Activated naive CD4-positive, alpha-beta T cell treated with anti-CD3 and anti-CD28 coated beads, Interleukin-2, amount 10 ng/mL, durations not matched to agents 7 days and 5 days (primary cell): ENCODE measurements around the gene MCC.

Source experiments
- CTCF ChIA-PET: fragments of 350-600 bp; sonication (Branson Sonifier 250); formaldehyde crosslinking; loops from one replicate; lab custom pipeline; 2021; ENCODE audit warnings: antibody characterized with exemption; lab: Charles Lee
- DNase-seq: peaks from one replicate; pipeline ENCODE4 v3.0.0-alpha.2; 2020
- H3K27ac Mint-ChIP-seq: one replicate; pipeline ENCODE4 v1.8.0; 2021; ENCODE audit warnings: mild to moderate bottlenecking, moderate library complexity, mixed read lengths
- H3K27me3 Mint-ChIP-seq: one replicate; pipeline ENCODE4 v1.8.0; 2021; ENCODE audit warnings: mild to moderate bottlenecking, mixed read lengths
- H3K36me3 Mint-ChIP-seq: one replicate; pipeline ENCODE4 v1.8.0; 2021; ENCODE audit warnings: mixed read lengths
- H3K4me1 Mint-ChIP-seq: one replicate; pipeline ENCODE4 v1.8.0; 2021; ENCODE audit warnings: mixed read lengths
- H3K4me3 Mint-ChIP-seq: one replicate; pipeline ENCODE4 v1.8.0; 2021; ENCODE audit warnings: mild to moderate bottlenecking, moderate library complexity, mixed read lengths
- H3K9me3 Mint-ChIP-seq: one replicate; pipeline ENCODE4 v1.8.0; 2021; ENCODE audit warnings: mixed read lengths

Gene MCC

GRCh38 chr5:113271745-113272454 is 216.4 kb downstream of the MCC start:
- no peaks in the 10 kb centered on the region for H3K27me3 Mint-ChIP-seq
- H3K4me3 Mint-ChIP-seq: no peak overlapping the region
- peaks cover 5% of the 10 kb centered on the region for H3K4me1 Mint-ChIP-seq
- DNase-seq: no peak
- H3K9me3 Mint-ChIP-seq: no peaks in the 10 kb centered on the region
- CTCF ChIA-PET: no interaction called here
- no peaks in the 10 kb centered on the region for H3K36me3 Mint-ChIP-seq
- no peak overlapping the region for H3K27ac Mint-ChIP-seq

DNA sequence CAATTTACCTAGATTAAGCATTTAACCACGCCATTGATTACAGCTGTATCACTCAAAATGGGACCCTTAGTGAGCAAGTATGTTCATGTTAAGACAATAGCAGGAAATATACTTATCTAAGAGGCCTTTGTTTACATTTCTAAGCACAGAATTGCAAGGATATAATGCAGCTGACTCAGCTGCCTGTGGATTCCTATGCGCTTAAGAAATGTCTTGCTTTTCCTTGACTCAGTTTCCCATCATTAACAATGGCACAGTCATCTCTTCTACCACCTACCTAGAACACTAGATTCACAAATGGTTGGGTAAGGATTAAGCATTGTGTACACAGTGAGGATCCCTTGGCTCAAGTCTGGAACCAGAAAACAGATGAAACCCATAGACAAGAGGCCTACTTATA is 217.2 kb downstream of the MCC start:
- Mint-ChIP-seq H3K4me3 (no peak overlapping the region), H3K4me1 (peaks cover 5% of the 10 kb centered on the region)
- no peak for DNase-seq

DNA sequence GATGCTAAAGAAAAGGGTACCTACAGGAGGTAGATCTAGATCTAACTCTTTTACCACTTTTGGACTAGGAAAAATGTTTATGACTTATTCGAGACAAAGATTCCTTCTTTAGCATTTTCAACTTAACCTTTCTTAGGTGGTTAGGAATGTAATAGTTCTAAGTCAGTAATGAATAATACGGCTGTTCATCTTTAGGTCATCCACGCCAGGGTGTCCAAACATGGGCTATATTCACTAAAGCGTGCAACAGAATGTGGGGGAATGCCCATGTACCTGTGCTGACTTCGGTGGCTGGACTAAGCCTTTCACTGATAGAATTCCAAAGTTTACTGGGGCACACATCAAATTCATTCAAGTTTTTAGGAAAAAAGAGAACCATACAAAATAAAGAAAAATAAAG is 218.2 kb downstream of the MCC start:
- H3K4me1 Mint-ChIP-seq: peaks cover 5% of the 10 kb centered on the region
- H3K9me3 Mint-ChIP-seq: no peaks in the 10 kb centered on the region
- H3K27ac Mint-ChIP-seq: no peak overlapping the region
- no peak for DNase-seq
- H3K4me3 Mint-ChIP-seq: no peak overlapping the region
- H3K36me3 Mint-ChIP-seq: no peaks in the 10 kb centered on the region
- H3K27me3 Mint-ChIP-seq: no peaks in the 10 kb centered on the region
- CTCF ChIA-PET: no interaction called here

More for the DNA sequence above, 217.2 kb downstream of the MCC start:
- no peak overlapping the region for H3K27ac Mint-ChIP-seq
- no peaks in the 10 kb centered on the region for H3K9me3 Mint-ChIP-seq
- CTCF ChIA-PET: no interaction called here
- no peaks in the 10 kb centered on the region for H3K36me3 Mint-ChIP-seq
- no peaks in the 10 kb centered on the region for H3K27me3 Mint-ChIP-seq

DNA sequence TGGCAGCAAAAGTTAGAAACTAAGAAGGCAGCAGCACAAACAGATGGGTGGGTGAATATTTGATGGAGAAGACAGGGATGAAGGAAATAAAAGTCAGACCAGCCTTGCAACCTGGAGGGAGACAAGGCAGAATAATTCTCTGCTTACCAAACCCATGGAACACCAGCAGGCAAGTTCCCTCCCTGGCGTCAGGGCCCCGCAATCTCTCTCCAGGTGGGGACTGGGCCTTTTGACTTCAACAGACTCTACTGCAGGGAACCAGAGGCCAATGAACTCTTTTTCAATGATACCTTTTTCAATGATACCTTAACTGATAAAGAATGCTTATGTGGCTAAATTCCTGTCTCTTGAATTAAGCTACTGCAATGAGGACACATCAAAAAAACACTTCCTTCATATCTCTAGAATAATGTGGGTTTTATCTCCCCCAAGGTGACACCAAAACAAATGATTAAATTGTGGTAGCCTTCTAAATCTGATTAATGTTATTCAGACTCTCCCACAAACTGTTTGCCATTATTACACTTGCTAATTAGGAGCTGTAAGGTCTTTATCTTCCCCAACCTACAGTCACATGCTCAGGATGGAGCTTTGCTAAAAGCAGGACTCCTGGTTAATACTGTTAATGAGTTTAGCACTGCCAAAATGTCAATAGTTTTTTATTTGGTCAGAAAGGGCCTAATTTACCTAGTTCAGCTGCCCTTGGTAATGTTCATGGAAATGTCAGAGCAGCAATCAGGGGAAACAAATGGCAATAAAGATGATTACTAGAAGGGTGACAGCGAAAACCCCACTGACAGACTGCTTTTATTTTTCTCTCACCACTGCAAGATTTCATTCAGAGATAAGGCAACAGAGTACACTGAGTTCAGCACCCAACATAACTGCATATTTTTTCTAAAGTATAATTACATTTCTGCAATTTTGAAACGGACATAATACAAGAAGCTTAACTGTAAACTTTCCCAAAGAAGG is 218.9 kb downstream of the MCC start:
- H3K9me3 Mint-ChIP-seq: no peaks in the 10 kb centered on the region
- CTCF ChIA-PET: no interaction called here
- peaks cover 5% of the 10 kb centered on the region for H3K4me1 Mint-ChIP-seq
- no peak overlapping the region for H3K27ac Mint-ChIP-seq
- no peaks in the 10 kb centered on the region for H3K36me3 Mint-ChIP-seq
- no peak overlapping the region for H3K4me3 Mint-ChIP-seq
- no peak for DNase-seq
- no peaks in the 10 kb centered on the region for H3K27me3 Mint-ChIP-seq

DNA sequence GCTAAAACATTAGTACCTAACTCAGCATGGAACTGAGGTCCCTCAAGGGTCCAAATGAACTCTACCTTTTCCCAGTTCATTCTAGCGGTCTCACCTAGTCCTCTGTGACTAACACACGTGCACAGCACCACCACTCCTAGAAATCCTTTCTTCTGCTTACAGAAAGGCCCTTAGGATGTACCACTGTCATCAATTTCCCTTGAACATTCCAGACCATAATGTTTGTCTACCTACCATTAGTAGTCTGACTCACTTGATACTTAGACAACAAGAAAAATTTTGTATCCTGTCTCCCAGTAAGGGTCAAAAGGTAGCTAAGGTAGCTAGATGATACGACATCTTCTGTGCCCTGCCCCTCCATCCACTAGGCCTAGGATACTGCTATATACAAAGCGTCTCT is 220.0 kb downstream of the MCC start:
- Mint-ChIP-seq H3K4me3 (no peak overlapping the region), H3K27ac (no peak overlapping the region), H3K36me3 (no peaks in the 10 kb centered on the region), H3K4me1 (no peaks in the 10 kb centered on the region), H3K27me3 (no peaks in the 10 kb centered on the region), H3K9me3 (no peaks in the 10 kb centered on the region)
- DNase-seq: no peak
- CTCF ChIA-PET: no interaction called here

DNA sequence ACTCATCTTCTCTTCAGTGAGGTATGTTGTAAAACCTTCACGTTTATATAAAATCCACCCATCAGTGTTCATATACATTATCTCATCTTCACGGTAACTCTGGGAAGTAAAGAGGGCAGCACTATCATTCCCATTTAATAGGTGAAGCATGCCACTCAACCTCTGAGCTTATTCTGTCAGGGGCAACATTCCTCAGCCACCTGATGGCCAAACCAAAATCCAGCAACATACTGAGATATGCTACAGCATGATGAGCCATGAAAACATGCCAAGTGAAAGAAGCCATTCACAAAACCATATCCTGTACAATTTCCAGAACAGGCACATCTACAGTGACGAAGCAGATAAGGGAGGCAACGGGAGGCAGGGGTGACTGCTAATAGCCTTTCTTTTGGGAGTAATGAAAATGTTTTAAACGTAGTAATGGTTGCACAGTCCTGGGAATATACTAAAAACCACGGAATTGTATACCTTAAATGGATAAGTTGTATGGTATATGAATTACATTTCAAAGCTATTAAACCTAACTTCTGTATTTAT is 220.8 kb downstream of the MCC start:
- Mint-ChIP-seq H3K4me1 (no peaks in the 10 kb centered on the region), H3K27ac (no peak overlapping the region), H3K4me3 (no peak overlapping the region), H3K36me3 (no peaks in the 10 kb centered on the region), H3K27me3 (peaks cover 3% of the 10 kb centered on the region), H3K9me3 (no peaks in the 10 kb centered on the region)
- CTCF ChIA-PET: no interaction called here
- DNase-seq: no peak

- Mint-ChIP-seq H3K36me3 (no peaks in the 10 kb centered on the region), H3K4me3 (no peak overlapping the region), H3K27me3 (peaks cover 3% of the 10 kb centered on the region), H3K9me3 (no peaks in the 10 kb centered on the region), H3K4me1 (no peaks in the 10 kb centered on the region), H3K27ac (no peak overlapping the region)
- DNase-seq: no peak
- CTCF ChIA-PET: no interaction called here
Measured at GRCh38 chr5:113266913-113267227, 221.4 kb downstream of the MCC start.

DNA sequence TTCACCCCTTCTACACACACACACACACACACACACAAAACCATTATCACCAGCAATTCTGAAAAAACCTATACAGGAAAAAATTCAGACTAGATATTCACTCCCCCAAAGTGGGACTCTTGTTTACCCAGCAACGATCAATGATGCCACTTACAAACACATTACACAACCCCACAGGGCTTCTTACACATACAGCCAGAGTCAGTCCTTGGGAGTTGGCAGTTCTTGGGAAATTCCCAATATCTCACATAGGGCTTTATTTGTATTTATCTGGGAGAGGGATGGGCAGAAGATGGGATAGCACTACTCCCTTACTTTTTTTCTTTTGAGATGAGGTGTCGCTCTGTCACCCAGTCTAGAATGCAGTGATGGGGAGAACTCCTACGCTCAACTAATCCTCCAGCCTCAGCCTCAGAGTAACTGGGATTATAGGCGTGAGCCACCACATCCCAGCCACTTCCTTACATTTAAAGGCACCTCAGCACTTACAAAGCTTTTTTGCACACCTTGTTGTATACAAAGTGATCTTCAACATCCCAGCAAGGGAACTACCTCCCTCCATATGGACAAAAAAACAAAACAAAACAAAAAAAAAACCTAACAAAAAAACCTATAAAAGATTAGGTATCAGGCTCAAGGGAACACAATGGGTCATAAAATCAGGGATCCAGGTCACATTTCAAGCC is 221.9 kb downstream of the MCC start:
- no peaks in the 10 kb centered on the region for H3K9me3 Mint-ChIP-seq
- no peak overlapping the region for H3K27ac Mint-ChIP-seq
- no peaks in the 10 kb centered on the region for H3K4me1 Mint-ChIP-seq
- CTCF ChIA-PET: no interaction called here
- no peaks in the 10 kb centered on the region for H3K36me3 Mint-ChIP-seq
- H3K27me3 Mint-ChIP-seq: peaks cover 3% of the 10 kb centered on the region
- DNase-seq: no peak
- no peak overlapping the region for H3K4me3 Mint-ChIP-seq

DNA sequence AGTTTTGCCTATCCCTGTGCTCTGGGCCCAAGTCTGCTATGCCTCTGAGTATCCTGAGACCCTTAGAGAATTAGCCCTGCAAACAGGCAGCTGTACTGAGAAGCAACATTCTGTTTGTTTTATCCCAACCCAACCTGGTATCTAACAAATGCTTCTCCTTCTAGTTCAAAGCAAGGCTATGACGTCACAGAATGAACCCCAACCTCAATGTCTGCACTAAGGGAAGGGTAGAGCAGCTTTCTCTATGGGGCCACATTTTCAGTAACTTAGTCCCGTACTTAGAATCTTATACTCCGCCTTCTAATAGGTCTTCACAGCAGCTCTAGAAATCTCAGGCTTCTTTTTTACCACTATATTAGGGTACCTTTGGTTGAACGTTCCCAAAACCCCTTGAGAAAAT is 223.1 kb downstream of the MCC start:
- Mint-ChIP-seq H3K9me3 (no peaks in the 10 kb centered on the region), H3K27ac (no peak overlapping the region), H3K4me1 (no peaks in the 10 kb centered on the region), H3K36me3 (no peaks in the 10 kb centered on the region), H3K4me3 (no peak overlapping the region), H3K27me3 (peaks cover 3% of the 10 kb centered on the region)
- DNase-seq: no peak
- CTCF ChIA-PET: no interaction called here

GRCh38 chr5:113264046-113264445 is 224.2 kb downstream of the MCC start:
- CTCF ChIA-PET: interaction anchor here (0.5 kb wide), 1 partner anchor 782 kb away, joined by 4 read pairs; no protein-coding TSS in a partner anchor
- no peaks in the 10 kb centered on the region for H3K36me3 Mint-ChIP-seq
- no peak overlapping the region for H3K27ac Mint-ChIP-seq
- no peak overlapping the region for H3K4me3 Mint-ChIP-seq
- no peaks in the 10 kb centered on the region for H3K4me1 Mint-ChIP-seq
- no peaks in the 10 kb centered on the region for H3K9me3 Mint-ChIP-seq
- no peak for DNase-seq
- peaks cover 3% of the 10 kb centered on the region for H3K27me3 Mint-ChIP-seq

DNA sequence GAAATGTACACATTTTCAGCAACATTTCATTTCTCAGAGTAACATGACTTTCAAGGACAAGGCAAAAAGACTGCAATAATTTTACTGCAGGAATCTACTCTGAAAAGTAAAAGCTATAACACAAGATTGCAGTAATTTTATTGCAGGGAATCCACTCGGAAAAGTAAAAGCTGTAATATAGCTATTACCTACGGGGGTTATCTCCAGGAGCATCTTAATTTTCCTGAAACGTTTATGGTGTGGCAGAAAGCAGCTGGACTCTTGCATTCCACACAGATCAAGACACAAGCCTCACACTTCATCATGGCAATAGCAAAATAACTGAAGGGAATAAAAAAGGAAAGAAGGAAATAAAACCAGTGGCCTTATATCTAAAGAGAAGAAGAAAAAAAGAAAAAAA is 224.7 kb downstream of the MCC start:
- Mint-ChIP-seq H3K4me1 (no peaks in the 10 kb centered on the region), H3K27me3 (peaks cover 3% of the 10 kb centered on the region), H3K9me3 (no peaks in the 10 kb centered on the region), H3K27ac (no peak overlapping the region), H3K4me3 (no peak overlapping the region), H3K36me3 (no peaks in the 10 kb centered on the region)
- CTCF ChIA-PET: no interaction called here
- no peak for DNase-seq

- CTCF ChIA-PET: no interaction called here
- H3K27me3 Mint-ChIP-seq: peaks cover 8% of the 10 kb centered on the region
- no peak for DNase-seq
- no peaks in the 10 kb centered on the region for H3K4me1 Mint-ChIP-seq
- H3K36me3 Mint-ChIP-seq: no peaks in the 10 kb centered on the region
- H3K9me3 Mint-ChIP-seq: no peaks in the 10 kb centered on the region
- H3K27ac Mint-ChIP-seq: no peak overlapping the region
- no peak overlapping the region for H3K4me3 Mint-ChIP-seq
Measured at GRCh38 chr5:113262674-113263073, 225.6 kb downstream of the MCC start.

DNA sequence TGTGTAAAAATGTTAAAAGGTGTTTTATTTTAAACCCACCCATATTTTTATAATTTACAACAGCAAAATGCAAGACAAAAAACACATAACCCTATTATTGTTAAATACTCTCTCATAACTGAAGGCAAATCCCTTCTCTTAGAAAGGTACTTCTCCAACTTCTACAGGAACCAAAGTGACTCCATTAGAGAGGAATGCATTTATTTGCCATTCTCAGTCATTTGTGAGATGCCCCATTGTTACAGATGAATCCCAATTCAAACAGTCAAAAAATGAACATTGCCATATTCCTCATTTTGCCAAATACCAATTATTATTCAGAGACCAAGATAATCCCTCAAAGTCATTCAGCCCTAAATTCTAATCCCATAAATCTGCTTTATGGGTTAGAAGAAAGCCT is 229.2 kb downstream of the MCC start:
- no peaks in the 10 kb centered on the region for H3K4me1 Mint-ChIP-seq
- no peaks in the 10 kb centered on the region for H3K9me3 Mint-ChIP-seq
- no peak overlapping the region for H3K27ac Mint-ChIP-seq
- no peaks in the 10 kb centered on the region for H3K36me3 Mint-ChIP-seq
- no peak overlapping the region for H3K4me3 Mint-ChIP-seq
- DNase-seq: no peak
- CTCF ChIA-PET: no interaction called here
- H3K27me3 Mint-ChIP-seq: peaks cover 14% of the 10 kb centered on the region

DNA sequence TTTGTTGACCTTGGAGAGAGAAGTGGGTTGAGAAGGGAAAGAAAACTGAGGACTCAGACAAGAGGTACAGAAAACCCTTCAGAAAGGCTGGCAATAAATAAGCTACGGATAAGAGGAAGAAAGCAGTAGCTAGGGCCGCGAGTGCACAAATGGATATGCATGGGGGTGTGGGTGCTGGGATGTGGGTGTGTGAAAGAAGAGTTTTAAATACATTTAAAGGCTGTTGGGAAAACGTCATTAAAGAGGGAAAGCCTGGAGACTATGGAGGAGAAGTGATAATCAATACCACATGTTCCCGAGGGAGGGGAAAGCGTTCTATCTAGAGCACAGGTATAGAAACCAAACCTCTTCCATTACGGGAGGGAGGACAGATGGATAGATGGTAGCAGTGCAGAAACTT is 230.7 kb downstream of the MCC start:
- H3K36me3 Mint-ChIP-seq: no peaks in the 10 kb centered on the region
- H3K27ac Mint-ChIP-seq: no peak overlapping the region
- H3K9me3 Mint-ChIP-seq: no peaks in the 10 kb centered on the region
- CTCF ChIA-PET: no interaction called here
- no peak overlapping the region for H3K4me3 Mint-ChIP-seq
- no peak for DNase-seq
- H3K4me1 Mint-ChIP-seq: no peaks in the 10 kb centered on the region
- H3K27me3 Mint-ChIP-seq: peaks cover 21% of the 10 kb centered on the region
